GM13976 (cell line): ENCODE results near the gene ZSCAN20.

Source experiments
- DNase-seq: peaks from one replicate; pipeline ENCODE4 v3.0.0; 2012; ENCODE audit warnings: low spot score
- CTCF ChIP-seq: IDR thresholded peaks from 2 replicates; pipeline ENCODE4 v1.5.1; 2012; ENCODE audit warnings: borderline replicate concordance, mild to moderate bottlenecking; ENCODE audit not compliant: insufficient read depth; ENCODE audit errors: extremely low read depth, missing control alignments, control extremely low read depth
- in situ Hi-C: fragments of 300-500 bp; cut with MboI; formaldehyde crosslinking; loops from one replicate; pipeline ENCODE4 v1.12.0; 2022; ENCODE audit warnings: low sequenced_read_pairs, mixed read lengths, inconsistent platforms; ENCODE audit not compliant: unreplicated experiment

ZSCAN20 gene

GRCh38 chr1:33470495-33471012, 1.9 kb upstream of the ZSCAN20 start:
- TF ChIP-seq CTCF = peak; percentile 83
- in situ Hi-C loops = no loop called here
- DNase-seq = peak; percentile 78

GRCh38 chr1:33471416-33471815, 1.0 kb upstream of the ZSCAN20 start:
- TF ChIP-seq CTCF = no peak
- DNase-seq = no peak
- in situ Hi-C loops = no loop called here

- DNase-seq = no peak
- no peak for TF ChIP-seq CTCF
- in situ Hi-C loops = no loop called here
These were observed 1.5 kb downstream of the ZSCAN20 start for GRCh38 chr1:33473900-33474299.

DNA sequence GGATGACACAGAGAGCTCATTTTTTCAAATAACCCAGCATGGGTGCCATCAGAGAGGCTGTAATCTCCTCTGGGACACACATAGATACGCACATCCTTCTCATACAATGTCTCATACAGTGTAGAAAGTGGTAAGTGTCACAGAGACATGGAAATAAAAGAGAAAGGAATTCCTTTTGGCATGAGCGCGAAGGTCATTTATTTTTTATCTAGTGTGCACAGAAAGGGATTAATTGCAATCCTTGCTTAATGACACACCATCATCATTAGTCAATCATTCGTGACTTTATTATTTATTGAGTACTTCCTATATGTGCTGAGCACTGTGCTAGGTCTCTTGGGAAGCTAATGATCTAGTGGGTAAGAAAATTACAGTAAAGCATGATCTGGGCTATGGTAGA, 5.0 kb downstream of the ZSCAN20 start:
- no peak for DNase-seq
- TF ChIP-seq CTCF = no peak
- in situ Hi-C loops = no loop called here

GRCh38 chr1:33482412-33482811, 10.0 kb downstream of the ZSCAN20 start:
- DNase-seq = no peak
- TF ChIP-seq CTCF = no peak
- in situ Hi-C loops = no loop called here

DNA sequence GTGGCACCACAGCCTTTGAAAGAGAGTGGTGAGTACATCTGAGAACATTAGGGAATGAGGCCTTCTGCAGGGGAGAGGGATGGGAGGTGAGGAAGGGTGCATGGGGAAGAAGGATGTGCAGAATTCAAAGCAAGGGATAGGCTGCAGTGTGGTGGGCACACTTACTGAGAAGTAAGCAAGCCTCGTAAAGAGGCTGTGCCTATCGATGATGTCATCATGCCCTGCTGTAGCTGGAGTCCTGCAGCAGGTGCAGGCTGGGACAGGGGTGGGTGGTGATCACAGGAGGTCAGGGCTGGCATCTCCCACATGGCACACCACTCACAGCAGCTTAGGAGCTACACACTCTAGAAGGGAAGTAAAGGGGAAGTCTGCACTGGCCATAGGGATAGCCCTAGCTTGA, 16.2 kb downstream of the ZSCAN20 start:
- in situ Hi-C loops = no loop called here
- TF ChIP-seq CTCF = no peak
- no peak for DNase-seq

- in situ Hi-C loops = no loop called here
- DNase-seq = no peak
- TF ChIP-seq CTCF = no peak
These were observed 22.5 kb downstream of the ZSCAN20 start for GRCh38 chr1:33494929-33495328.
